HTR-8/SVneo (cell line): ENCODE data around the gene KLHL29.
A peak's percentile ranks its signal among the peaks of the same experiment; 100 is the strongest.

Experiments
- DNase-seq: peaks from one replicate; pipeline ENCODE4 v3.0.0; 2011; ENCODE audit warnings: low spot score, mixed read lengths; ENCODE audit not compliant: insufficient read length
- FAIRE-seq: peaks from 2 replicates; lab custom pipeline; 2011; peaks lifted over from hg19 to GRCh38; lab: Jason Lieb, UNC

KLHL29 gene

GRCh38 chr2:23557455-23557854 is 172.5 kb downstream of the KLHL29 start:
- DNase-seq = no peak
- FAIRE-seq = no peak

- FAIRE-seq (no peak), DNase-seq (no peak)
Observed at GRCh38 chr2:23559561-23560239, 174.7 kb downstream of the KLHL29 start.

GRCh38 chr2:23561088-23561487 is 176.1 kb downstream of the KLHL29 start:
- DNase-seq (no peak), FAIRE-seq (no peak)

DNA sequence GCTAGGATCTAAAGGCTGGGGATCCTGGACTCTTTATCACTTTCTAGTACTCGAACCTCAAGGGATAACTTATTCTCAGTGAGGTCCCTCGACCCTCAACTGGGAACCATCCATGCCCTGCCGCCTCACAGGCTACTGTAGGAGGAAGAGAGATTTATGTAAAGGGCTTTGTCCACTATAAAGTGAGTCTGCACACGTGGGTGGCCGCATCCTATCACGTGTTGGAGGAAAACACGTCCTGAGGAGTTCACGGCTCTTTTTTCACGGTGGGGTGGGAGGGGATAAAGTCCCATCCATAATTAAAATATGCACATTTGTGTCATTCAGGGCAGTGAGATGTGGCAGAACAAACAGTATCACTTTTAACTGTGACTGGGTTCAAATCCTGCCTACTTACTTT is 176.6 kb downstream of the KLHL29 start:
- no peak for DNase-seq
- no peak for FAIRE-seq

DNA sequence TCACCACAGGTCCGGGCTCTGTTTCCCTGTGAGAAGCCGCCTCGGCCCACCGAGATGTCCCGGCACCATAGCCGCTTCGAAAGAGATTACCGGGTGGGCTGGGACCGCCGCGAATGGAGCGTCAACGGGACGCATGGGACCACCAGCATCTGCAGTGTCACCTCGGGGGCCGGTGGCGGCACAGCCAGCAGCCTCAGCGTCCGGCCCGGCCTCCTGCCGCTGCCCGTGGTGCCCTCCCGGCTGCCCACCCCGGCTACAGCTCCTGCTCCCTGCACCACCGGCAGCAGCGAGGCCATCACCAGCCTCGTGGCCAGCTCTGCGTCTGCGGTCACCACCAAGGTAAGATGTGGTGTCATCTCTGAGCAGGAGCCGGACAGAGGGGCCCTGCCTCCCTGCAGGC is 177.2 kb downstream of the KLHL29 start:
- DNase-seq = no peak
- FAIRE-seq = no peak

DNA sequence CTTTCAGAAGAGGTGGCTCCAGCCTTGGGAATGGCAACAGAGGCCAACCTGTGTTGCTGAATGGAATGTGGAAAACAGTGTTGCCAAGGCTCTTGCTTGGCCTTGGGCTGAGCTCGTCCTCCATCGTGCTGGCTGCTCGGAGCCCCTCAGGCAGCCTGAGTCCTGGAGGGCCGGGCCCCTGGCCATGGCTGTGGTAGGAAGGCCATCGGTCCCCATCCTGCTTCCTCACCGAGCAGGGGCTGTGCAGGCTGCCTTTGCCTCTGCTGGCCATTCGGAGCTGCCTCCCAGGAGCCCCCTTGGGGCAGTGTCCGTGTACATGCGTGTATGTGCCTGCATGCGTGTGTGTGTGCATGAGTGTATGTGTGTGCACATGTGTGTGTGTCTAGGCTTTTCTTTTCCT is 178.2 kb downstream of the KLHL29 start:
- no peak for DNase-seq
- FAIRE-seq = no peak

GRCh38 chr2:23563673-23564614 is 179.0 kb downstream of the KLHL29 start:
- DNase-seq (no peak), FAIRE-seq (no peak)

DNA sequence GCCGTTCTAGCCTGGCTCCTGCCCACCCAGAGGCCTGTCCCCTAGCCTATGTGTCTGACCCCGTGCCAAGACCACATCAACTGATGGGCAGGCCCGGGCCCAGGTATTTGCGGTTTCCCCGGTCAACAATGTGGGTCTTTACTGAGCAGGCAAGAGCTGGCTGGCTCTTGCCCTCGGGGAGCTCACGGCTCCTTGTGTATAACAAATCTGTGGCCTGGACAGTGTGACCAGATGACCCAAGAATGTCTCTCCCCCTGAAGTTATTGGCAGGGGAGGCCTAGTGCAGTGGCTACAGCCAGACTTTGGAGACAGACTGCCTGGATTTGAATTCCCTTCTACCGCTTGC is 179.6 kb downstream of the KLHL29 start:
- DNase-seq = no peak
- FAIRE-seq = no peak

DNA sequence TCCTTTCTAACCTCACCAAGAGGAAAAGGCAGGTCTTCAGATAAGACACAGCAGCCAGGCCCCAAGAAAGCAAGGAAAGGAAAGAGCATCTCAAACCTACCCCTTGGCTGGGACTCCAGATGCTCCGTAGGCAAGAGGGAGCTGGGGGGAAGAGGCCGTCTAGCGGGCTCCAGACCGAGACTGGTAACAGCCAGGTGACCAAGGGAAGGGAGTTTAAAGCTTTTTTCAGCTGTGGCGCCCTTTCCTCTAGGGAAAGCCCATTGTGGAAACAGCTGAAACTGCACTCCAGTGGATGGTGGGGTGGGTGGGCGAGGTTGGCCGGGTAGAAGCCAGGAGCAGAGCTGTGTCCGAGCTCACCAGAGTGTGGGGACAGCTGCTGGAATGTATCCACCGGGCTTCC is 180.4 kb downstream of the KLHL29 start:
- DNase-seq = no peak
- no peak for FAIRE-seq

DNA sequence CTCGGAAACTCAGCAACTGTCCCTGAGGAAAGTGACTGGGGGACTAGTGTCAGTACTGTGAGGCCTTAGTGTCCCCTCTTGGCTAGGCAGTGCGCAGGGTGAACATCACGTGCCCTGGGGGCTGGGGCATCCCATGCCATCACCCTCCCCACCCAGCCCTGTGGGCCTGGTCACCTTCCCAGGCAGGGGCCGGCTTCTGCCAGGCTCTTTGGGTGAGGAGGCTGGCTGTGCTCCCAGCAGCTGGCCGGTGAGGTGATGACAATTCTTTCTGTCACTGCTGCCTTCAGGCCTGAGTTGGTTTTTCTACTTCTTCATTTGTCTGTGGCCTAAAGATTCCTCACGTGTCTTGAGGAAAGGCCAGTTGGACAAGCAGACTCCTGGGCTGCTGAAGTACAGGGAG is 180.8 kb downstream of the KLHL29 start:
- FAIRE-seq (no peak), DNase-seq (no peak)

- FAIRE-seq (peak; percentile 74), DNase-seq (peak; percentile 60)
Observed at GRCh38 chr2:23566241-23567142, 181.5 kb downstream of the KLHL29 start.

GRCh38 chr2:23567161-23567756 is 182.3 kb downstream of the KLHL29 start:
- DNase-seq = no peak
- FAIRE-seq = no peak

DNA sequence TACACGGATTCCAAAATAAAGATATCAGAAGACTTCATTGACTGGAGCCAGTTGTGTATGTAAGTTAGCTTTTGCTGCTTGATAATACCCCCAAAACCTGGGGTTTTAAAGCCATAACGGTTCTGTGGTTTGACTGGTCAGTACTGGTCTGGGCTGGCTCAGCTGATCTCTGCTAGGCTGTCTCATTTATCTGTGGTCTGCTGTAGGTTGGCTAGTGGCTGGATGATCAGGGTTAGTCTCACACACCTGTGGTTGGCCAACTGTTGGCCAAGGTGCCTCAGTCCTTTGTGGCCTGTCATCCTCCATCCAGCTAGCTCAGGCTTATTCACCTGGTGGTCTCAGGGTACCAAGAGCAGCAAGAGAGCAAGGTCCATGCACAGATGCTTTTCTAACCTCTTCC is 183.2 kb downstream of the KLHL29 start:
- FAIRE-seq (no peak), DNase-seq (no peak)

GRCh38 chr2:23568626-23569190 is 183.7 kb downstream of the KLHL29 start:
- DNase-seq (no peak), FAIRE-seq (no peak)

DNA sequence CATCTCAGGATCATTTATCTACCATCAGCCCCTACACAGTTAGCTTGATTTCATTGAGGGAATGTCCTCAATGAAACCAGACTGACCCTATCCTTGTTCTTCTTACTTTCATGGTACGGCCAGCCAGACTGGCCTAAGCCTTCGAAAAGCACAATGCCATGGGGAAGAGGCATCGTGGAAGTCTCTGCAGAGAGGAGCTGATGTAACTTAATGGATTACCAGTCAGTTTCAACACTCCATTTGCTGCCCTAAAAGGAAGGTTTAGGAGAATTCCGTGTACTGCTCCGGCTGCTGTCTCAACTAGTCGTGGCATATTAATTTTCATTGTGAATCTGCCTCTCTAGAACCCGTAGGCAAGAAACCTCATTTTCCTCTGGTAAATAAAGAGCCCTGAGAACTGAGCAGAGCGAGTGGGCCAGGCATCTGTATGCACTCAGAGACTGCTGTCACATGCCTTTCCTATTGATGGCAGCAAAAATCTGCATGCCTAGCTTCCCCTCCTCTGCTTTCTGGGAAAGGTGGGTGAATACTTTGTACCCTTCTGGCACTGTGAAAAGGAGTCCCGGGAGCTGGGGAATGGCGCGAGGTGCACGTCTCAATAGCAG is 184.9 kb downstream of the KLHL29 start:
- no peak for DNase-seq
- no peak for FAIRE-seq

DNA sequence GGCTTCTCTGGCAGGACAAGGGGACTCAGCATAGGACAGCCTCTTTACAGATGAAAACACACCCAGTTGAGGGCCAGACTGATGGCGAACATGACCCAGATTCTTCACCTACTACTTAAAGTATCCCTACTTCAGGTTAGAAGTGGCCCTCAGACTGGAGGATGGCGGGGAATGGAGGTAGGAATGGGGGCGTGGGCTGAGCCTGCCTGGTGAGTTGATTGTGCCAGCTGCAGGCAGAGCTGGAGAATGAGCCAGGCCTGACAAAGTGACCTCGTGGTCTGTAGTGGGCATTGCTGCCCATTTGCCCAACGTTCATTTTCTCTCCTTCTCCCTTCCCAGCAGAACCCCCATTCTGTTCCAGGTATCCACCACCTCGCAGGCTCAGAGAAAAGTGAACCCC is 186.1 kb downstream of the KLHL29 start:
- DNase-seq (no peak), FAIRE-seq (no peak)

DNA sequence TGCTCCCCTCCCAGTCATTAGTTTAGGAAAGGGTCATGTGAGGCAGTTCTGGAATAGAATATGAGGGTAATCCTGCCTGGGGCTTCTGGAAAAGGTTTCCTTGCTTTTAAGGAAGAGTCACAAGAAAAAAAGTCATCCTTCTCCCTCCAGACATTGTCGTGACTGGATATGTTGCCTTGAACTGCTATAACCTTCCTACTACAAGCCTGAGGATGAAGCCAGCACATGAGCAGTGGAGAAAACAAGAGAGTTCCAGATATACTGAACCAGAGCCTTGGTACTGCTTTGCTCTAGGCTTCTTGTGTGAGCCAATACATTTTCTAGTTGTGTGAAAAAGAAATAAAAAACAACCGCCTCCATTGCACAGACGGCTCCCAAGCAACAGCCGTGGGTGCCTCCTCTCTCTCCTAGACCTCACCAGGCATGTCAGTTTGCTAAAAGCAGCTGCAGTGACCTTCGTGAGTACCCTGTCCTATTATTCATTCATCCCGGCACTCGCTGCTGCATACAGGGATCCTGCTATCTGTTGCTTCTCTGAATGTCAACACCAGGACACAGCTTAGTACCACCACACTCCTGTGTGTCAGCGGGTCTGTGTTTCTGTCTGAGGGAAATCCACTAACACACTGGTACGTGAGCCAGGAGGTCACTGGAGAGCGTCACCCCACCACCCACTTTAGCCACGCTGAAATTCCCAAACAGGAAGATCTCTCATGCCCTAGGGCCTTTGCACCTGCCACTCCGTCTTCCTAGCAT is 186.7 kb downstream of the KLHL29 start:
- peak; percentile 4 for FAIRE-seq

DNA sequence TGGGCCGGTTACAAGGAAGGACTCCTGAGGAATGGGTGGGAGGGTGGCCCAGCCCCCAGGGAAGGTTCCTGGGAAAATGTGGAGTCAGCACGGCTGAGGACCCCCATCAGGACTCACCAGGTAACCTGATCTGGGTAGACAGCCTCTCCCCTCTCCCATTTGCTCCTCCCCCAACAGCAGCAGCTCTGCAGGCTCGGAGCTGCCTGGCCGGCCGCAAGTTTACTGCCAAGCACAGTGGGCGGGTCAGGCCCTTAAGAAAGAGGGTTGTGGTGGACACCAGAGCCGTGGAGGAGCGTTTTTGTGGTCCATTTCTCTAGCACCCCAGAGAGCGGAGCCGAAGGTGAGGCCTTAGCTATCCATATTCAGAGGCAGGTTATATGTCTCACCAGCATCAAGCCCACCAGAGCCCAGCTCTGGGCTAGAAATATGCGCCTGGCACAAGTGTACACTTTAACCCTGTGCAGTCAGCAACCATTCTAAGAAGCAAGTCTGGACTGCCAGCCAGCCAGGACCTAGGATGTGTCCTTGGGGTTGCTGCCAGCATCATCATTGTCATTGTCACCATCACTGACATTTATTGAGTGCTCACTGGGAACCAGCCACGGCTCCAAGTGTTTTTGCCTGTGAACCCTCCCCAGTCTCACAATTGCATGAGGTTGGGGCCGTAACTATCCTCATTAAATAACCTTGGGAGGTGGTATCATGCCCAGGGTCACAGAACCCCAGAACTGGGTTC is 190.1 kb downstream of the KLHL29 start:
- DNase-seq = no peak
- peak; percentile 28 for FAIRE-seq

More for the DNA sequence above, 186.7 kb downstream of the KLHL29 start:
- DNase-seq = no peak
